HUDEP-2 (cell line): ENCODE data around the gene ZNF692.

ENCODE experiments used
- DNase-seq, 76 experiments: peaks; one replicate each; lab custom pipeline; 2025; ENCODE audit not compliant: unreplicated experiment in 76 of 76; lab: John Stamatoyannopoulos, UW

The ZNF692 gene

GRCh38 chr1:248828845-248829244 lies 30.0 kb downstream of the ZNF692 start:
- peak in 35 of 76 experiments; percentile 7 to 76 (median 32) for DNase-seq

- peak in 75 of 76 experiments; percentile 52 to 99 (median 86) for DNase-seq
Observed at GRCh38 chr1:248825909-248826760, 32.8 kb downstream of the ZNF692 start, which contains the start of gene SH3BP5L. Gene SH3BP5L (minus strand): TSS chr1:248825915. CDS start chr1:248824935, 980 bp downstream.

- DNase-seq = peak in 1 of 76 experiments; percentile 84
Observed at GRCh38 chr1:248825573-248825908, 33.3 kb downstream of the ZNF692 start.

DNA sequence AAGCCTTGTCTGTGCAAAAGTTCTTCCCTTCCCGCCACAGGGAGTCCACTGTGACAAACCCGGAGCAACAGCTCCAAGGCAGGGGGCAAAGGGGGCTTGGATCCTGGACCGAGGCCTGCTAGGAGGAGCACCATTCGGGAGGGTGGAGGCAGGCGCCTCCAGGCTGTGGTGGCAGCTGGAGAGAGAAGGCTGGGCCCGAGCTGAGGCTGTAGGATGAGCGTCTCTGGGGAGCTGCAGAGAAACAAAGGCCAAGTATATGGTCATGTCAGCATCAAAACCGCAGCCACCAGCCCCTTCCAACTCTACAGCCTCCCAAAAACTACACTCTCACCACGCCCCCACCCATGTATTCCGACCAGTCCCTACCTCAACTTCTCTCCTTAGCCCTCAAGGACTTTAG lies 33.7 kb downstream of the ZNF692 start:
- no peak for DNase-seq

- no peak for DNase-seq
Observed at GRCh38 chr1:248824701-248825100, 34.2 kb downstream of the ZNF692 start.

DNA sequence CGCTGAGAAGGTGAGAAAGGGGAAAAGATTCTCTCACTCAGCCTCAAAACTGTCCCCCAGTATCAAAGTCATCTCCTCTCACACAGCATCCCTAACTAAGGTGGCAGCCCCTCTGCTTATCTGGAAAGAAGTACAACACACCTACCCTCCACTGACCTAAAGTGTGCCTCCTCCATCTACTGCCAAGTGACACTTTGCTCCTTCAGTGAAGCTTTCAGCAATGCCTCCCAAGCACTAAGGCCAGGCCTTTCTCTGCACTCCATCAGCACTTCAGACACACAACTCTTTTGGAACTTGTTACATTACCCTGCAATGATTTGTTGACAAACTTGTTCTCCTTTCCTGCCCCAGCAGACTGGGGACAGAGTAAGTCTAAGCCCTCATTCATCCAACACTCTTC lies 34.6 kb downstream of the ZNF692 start:
- DNase-seq = no peak

- DNase-seq = no peak
Observed at GRCh38 chr1:248823517-248824001, 35.3 kb downstream of the ZNF692 start.

DNA sequence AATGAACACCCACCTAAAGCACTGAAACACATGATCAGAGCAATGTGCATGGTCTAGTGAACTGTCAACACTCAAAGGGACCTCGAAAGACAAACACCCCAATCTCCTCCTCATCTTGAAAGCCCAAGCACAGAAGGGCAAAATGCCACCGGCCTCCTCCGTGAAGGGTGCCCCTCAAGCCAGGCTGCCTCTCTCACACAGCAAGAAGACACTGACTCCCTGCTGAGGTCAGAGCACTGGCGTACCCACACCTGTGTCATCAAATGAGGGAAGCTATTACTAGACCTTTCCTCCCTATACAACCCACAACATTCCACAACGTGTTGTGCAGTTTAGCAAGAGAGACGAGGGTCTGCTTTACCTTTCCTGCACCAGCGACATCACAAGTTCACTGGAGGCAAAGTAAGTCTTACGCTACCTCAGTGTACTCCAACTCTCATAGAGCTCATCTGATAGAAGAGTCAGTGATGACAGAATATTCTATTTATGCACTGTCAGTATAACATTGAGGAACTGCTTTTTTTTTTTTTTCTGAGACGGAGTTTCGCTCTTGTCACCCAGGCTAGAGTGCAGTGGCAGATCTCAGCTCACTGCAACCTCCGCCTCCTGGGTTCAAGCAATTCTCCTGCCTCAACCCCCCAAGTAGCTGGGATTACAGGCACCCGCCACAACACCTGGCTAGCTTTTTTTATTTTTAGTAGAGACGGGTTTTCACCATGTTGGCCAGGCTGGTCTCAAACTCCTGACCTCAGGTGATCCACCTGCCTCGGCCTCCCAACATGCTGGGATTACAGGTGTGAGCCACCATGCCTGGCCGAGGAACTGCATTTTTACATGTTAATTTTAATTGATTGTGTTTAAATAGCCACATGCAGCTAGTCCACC lies 36.5 kb downstream of the ZNF692 start:
- DNase-seq = no peak

DNA sequence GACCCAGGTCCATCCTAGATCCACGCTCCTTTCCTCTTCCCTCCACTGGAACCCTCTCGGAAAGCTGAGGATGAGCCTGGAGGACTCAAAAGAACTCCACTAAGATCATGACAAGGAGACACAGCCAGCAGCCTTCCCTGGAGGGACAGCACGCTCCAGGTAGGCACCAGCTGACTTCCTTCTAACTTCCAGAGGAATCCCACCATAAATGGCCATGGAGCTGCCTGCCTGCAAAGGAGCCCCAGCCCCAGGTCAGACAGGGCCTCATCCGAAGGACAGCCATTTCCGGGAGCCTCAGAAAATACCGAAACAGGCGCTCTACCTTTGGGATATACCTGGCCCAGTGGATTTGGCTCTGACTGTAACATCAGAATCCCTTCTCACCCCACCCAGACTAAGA lies 37.2 kb downstream of the ZNF692 start:
- DNase-seq = no peak

GRCh38 chr1:248821101-248821500 lies 37.8 kb downstream of the ZNF692 start:
- DNase-seq = no peak

GRCh38 chr1:248820041-248820585 lies 38.8 kb downstream of the ZNF692 start:
- no peak for DNase-seq

GRCh38 chr1:248818505-248819374 lies 40.1 kb downstream of the ZNF692 start:
- no peak for DNase-seq

- no peak for DNase-seq
Observed at GRCh38 chr1:248817065-248817464, 41.8 kb downstream of the ZNF692 start.

DNA sequence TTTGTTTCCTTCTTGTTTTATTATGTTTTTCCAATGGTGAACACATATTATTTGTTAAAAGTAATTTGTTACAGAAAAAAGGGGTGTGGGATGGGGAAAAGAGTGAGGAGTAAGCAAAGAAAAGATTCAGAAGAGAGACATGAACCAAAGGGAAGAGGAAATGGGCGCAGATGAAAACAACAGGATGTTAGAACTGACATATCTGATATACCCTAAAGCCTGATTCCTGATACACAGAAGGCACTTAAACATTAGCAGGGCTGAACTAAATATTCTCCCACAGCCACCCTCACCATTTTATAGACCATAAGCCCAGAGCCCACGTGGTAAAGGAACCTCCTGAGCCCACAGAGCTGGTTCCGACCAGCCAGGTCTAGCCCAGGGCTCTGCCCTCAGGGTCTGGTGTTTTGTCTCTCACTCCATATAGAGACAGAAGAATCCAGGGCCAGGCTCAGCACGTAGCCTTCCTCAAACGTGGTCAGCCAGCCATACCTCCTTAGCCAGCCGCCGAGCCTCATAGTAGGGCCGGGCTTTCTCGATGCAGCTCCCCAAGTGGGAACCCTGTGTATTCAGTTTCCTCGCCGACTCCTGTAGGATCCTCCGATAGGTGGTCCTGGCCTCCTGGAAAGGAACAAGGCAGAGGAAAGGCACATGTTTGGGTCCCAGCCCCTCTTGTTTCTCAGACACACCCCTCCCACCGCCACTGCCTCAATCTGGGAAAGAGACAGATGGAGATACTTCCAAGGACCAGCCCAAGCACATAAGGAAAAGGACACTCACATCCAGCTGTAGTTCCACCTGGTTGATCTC lies 42.6 kb downstream of the ZNF692 start:
- no peak for DNase-seq

DNA sequence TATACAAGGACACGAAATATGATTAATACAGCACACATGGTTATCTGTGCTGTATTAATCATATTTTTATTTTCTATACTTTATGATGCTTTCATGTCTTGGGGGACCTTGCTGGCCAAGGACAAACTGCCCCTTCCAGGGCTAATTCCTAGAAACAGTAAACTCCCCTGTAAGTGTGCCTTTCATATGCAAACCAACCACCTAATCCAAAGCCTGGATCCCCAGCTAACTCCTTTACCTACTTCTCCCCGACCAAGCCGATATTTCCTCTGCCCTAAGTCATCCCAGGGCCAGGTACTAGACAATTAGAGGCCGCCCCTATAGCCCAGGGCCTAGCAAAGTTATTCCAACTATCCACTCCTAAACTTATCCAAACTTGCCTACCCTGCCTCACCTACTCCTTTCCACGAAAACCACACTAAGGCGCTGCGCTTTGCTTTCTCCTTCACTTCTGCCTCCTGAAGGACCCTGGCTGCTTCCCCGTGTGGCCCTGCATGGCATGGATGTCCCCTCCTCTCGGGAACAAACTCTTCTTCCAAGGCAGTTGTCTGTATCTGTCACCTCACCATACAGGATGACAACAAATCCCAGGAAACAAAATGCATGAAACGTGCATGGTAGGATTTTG lies 43.4 kb downstream of the ZNF692 start:
- DNase-seq = no peak

GRCh38 chr1:248814351-248814750 lies 44.5 kb downstream of the ZNF692 start:
- DNase-seq = no peak

DNA sequence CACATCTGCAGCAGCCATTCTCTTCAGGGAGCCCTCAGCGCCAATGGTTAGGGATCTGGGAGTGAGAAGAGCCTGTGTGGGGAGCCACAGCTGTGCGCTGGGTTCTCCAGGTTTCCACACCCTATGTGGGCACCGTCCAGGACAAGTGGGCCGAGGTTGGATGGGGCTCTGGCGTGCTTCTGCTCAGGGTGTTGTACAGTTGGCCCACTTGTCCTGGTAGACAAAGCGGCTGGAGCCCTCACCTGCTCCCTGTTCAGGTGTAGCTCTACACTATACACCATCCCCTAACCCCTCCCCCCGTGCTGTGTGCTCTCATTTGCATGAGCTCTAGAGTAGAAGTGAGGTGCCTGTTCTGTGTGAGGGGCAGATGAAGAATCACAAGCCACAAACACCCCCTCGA lies 45.3 kb downstream of the ZNF692 start:
- DNase-seq = no peak

GRCh38 chr1:248812736-248813425 lies 46.0 kb downstream of the ZNF692 start:
- DNase-seq = no peak
